ENCODE results near the gene ATP2C1.

Gene ATP2C1

DNA sequence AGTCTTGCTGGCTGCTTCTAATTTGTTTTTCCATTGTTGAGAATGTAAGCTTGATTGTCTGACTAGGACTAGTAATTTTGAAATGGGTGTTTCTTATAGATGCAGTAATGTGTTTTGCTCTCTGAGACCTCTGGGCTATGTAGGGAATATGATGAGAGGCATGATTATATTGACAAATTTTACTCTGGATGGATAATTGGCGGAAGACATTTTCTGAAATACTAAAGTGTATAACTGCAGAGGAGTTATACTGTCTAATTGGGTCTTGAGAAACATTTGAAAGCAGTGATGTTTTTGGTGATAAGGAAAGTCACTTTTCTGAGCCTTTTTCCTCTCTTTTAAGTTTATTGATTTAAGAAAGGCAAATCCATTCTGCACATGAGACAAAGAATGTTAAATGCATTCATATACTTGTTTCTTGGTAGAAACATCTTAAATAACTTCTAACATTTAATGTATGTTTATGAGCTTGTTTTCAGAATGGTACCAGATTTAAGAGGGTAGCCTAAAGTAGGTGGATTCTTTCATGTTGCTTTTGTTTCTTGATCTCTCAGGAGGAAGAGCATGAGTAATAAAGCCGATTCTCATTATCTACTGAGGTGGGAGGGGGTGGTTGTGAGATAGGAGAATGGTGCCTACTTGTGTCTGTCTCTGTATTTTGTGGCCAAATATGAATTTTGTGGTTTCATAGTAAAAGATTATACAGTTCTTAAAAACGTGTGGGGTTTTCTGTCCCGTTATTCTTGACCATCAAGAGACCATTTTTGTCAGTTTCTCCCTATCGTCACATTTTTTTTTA is 2.0 kb downstream of the ATP2C1 start:
- TF ChIP-seq, protein P1, sequence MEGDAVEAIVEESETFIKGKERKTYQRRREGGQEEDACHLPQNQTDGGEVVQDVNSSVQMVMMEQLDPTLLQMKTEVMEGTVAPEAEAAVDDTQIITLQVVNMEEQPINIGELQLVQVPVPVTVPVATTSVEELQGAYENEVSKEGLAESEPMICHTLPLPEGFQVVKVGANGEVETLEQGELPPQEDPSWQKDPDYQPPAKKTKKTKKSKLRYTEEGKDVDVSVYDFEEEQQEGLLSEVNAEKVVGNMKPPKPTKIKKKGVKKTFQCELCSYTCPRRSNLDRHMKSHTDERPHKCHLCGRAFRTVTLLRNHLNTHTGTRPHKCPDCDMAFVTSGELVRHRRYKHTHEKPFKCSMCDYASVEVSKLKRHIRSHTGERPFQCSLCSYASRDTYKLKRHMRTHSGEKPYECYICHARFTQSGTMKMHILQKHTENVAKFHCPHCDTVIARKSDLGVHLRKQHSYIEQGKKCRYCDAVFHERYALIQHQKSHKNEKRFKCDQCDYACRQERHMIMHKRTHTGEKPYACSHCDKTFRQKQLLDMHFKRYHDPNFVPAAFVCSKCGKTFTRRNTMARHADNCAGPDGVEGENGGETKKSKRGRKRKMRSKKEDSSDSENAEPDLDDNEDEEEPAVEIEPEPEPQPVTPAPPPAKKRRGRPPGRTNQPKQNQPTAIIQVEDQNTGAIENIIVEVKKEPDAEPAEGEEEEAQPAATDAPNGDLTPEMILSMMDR (IDR thresholded peaks at IDR 0.05; ENCODE audit: borderline replicate concordance, insufficient read depth, low read depth, low read length): no peak
- no peak overlapping the region for H3K4me3 ChIP-seq (ENCODE audit: low read depth, low read length)

- H3K4me3 ChIP-seq (ENCODE audit: low read depth, low read length): no peak overlapping the region
- TF ChIP-seq, protein P1 (IDR thresholded peaks at IDR 0.05; ENCODE audit: borderline replicate concordance, insufficient read depth, low read depth, low read length): no peak
Observed at GRCh38 chr3:130897316-130897715, 3.4 kb downstream of the ATP2C1 start.

DNA sequence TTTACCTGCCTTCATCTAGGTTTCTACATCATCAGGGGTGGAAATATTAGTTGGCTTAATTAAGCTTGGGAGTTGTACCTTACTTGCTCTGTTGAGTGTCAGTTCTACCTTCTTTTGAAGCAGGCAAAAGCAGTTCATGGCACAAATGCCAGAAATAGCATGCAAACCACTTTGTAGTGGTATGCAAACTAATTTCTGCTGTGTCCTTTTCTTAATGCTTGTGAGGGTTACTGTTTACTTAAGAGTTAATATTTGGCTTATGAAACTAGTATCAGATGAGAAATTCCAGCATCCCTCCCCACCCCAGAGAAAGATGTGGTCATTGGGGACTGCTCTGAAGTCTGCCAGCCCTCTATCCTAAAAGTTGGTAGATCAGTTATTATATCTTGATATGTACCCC is 7.1 kb downstream of the ATP2C1 start:
- TF ChIP-seq, protein P1 (IDR thresholded peaks at IDR 0.05; ENCODE audit: borderline replicate concordance, insufficient read depth, low read depth, low read length): no peak

GRCh38 chr3:130901463-130902204 is 7.8 kb downstream of the ATP2C1 start:
- TF ChIP-seq, protein P1 (IDR thresholded peaks at IDR 0.05; ENCODE audit: borderline replicate concordance, insufficient read depth, low read depth, low read length): no peak
- H3K4me3 ChIP-seq (ENCODE audit: low read depth, low read length): no peak overlapping the region

More for the DNA sequence above, 7.1 kb downstream of the ATP2C1 start:
- no peak overlapping the region for H3K4me3 ChIP-seq (ENCODE audit: low read depth, low read length)

DNA sequence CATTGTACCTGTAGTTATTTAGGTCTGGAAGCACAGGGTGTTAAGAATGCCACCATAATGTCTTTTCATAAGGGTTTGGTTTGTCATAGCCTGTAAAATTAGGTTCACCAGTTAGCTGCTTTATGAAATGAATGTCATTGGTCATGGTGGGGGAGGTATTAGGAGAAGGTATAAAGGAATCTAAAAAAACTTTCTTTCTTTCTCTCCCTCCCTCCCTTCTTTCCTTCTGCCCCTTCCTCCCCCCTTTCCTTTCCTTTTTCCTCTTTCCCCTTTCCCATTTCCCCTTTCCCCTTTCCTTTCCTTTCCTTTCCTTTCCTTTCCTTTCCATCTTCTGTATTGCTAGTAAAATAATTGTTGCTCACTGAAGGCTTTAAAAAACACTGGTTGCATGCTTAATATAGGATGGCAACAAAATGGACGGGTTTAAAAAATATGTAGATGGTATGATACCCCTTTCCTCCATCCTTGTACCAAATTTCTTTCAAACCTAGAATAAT is 9.6 kb downstream of the ATP2C1 start:
- no peak overlapping the region for H3K4me3 ChIP-seq (ENCODE audit: low read depth, low read length)
- TF ChIP-seq, protein P1 (IDR thresholded peaks at IDR 0.05; ENCODE audit: borderline replicate concordance, insufficient read depth, low read depth, low read length): no peak

DNA sequence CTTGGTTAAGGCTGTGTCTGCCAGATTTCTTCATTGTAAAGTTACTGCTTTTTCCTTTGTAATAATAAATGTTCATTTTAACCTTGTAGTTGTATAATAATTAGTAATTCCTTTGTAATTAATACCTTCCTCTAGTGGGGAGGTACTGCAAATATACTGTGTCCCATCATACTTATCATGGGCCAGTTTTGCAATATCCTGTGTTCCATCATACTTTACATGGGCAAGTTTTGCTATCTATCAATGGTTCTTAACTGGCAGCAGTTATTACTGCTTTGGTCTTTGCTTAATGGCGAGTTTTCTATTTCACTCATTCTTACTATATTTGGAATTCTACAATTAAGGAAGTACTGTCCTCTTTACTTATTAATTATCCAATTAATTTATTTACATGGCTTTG is 10.6 kb downstream of the ATP2C1 start:
- TF ChIP-seq, protein P1 (IDR thresholded peaks at IDR 0.05; ENCODE audit: borderline replicate concordance, insufficient read depth, low read depth, low read length): no peak
- no peak overlapping the region for H3K4me3 ChIP-seq (ENCODE audit: low read depth, low read length)
